ENCODE data around the gene FTO.

Gene FTO

GRCh38 chr16:53866520-53866919, 162.6 kb downstream of the FTO start:
- H3K9ac ChIP-seq (ENCODE audit: low read depth in 1 of 2, low read length in 2 of 2) = no peak overlapping the region
- H3K4me1 ChIP-seq (ENCODE audit: control insufficient read depth in 2 of 2, insufficient read depth in 2 of 2, low read length in 2 of 2) = no peaks in the 10 kb centered on the region
- peaks cover 2 to 4% of the 10 kb centered on the region in 2 donors for H3K36me3 ChIP-seq (ENCODE audit: control insufficient read depth in 2 of 2, insufficient read depth in 2 of 2, low read length in 2 of 2)
- H3K4me3 ChIP-seq (ENCODE audit: low read length in 2 of 2) = no peak overlapping the region
- no peaks in the 10 kb centered on the region for H3K27me3 ChIP-seq (ENCODE audit: control insufficient read depth in 2 of 2, insufficient read depth in 2 of 2, low read length in 2 of 2)
- no peaks in the 10 kb centered on the region for H3K9me3 ChIP-seq (ENCODE audit: control insufficient read depth in 2 of 2, low read length in 2 of 2)
- no peak overlapping the region for H3K27ac ChIP-seq (ENCODE audit: low read depth in 2 of 2, low read length in 2 of 2)

GRCh38 chr16:53870831-53871230, 166.9 kb downstream of the FTO start:
- H3K27ac ChIP-seq (ENCODE audit: low read depth in 2 of 2, low read length in 2 of 2) = no peak overlapping the region
- H3K4me3 ChIP-seq (ENCODE audit: low read length in 2 of 2) = no peak overlapping the region
- H3K9ac ChIP-seq (ENCODE audit: low read depth in 1 of 2, low read length in 2 of 2) = no peak overlapping the region
- H3K4me1 ChIP-seq (ENCODE audit: control insufficient read depth in 2 of 2, insufficient read depth in 2 of 2, low read length in 2 of 2) = no peaks in the 10 kb centered on the region
- H3K36me3 ChIP-seq (ENCODE audit: control insufficient read depth in 2 of 2, insufficient read depth in 2 of 2, low read length in 2 of 2) = peaks cover 2 to 4% of the 10 kb centered on the region in 2 donors
- H3K27me3 ChIP-seq (ENCODE audit: control insufficient read depth in 2 of 2, insufficient read depth in 2 of 2, low read length in 2 of 2) = no peaks in the 10 kb centered on the region
- no peaks in the 10 kb centered on the region for H3K9me3 ChIP-seq (ENCODE audit: control insufficient read depth in 2 of 2, low read length in 2 of 2)

- H3K36me3 ChIP-seq (ENCODE audit: control insufficient read depth in 2 of 2, insufficient read depth in 2 of 2, low read length in 2 of 2) = peaks cover 2 to 4% of the 10 kb centered on the region in 2 donors
- no peak overlapping the region for H3K27ac ChIP-seq (ENCODE audit: low read depth in 2 of 2, low read length in 2 of 2)
- no peaks in the 10 kb centered on the region for H3K4me1 ChIP-seq (ENCODE audit: control insufficient read depth in 2 of 2, insufficient read depth in 2 of 2, low read length in 2 of 2)
- H3K9me3 ChIP-seq (ENCODE audit: control insufficient read depth in 2 of 2, low read length in 2 of 2) = no peaks in the 10 kb centered on the region
- H3K27me3 ChIP-seq (ENCODE audit: control insufficient read depth in 2 of 2, insufficient read depth in 2 of 2, low read length in 2 of 2) = no peaks in the 10 kb centered on the region
- H3K9ac ChIP-seq (ENCODE audit: low read depth in 1 of 2, low read length in 2 of 2) = no peak overlapping the region
- no peak overlapping the region for H3K4me3 ChIP-seq (ENCODE audit: low read length in 2 of 2)
These were observed 168.6 kb downstream of the FTO start for GRCh38 chr16:53872248-53873221.

- Histone ChIP-seq H3K4me3 (ENCODE audit: low read length in 2 of 2) (no peak overlapping the region), H3K27me3 (ENCODE audit: control insufficient read depth in 2 of 2, insufficient read depth in 2 of 2, low read length in 2 of 2) (no peaks in the 10 kb centered on the region), H3K9ac (ENCODE audit: low read depth in 1 of 2, low read length in 2 of 2) (no peak overlapping the region), H3K4me1 (ENCODE audit: control insufficient read depth in 2 of 2, insufficient read depth in 2 of 2, low read length in 2 of 2) (no peaks in the 10 kb centered on the region), H3K36me3 (ENCODE audit: control insufficient read depth in 2 of 2, insufficient read depth in 2 of 2, low read length in 2 of 2) (peaks cover 8 to 9% of the 10 kb centered on the region in 2 donors), H3K9me3 (ENCODE audit: control insufficient read depth in 2 of 2, low read length in 2 of 2) (no peaks in the 10 kb centered on the region), H3K27ac (ENCODE audit: low read depth in 2 of 2, low read length in 2 of 2) (no peak overlapping the region)
These were observed 172.9 kb downstream of the FTO start for GRCh38 chr16:53876811-53877210.

- Histone ChIP-seq H3K9me3 (ENCODE audit: control insufficient read depth in 2 of 2, low read length in 2 of 2) (no peaks in the 10 kb centered on the region), H3K36me3 (ENCODE audit: control insufficient read depth in 2 of 2, insufficient read depth in 2 of 2, low read length in 2 of 2) (peaks cover 8 to 9% of the 10 kb centered on the region in 2 donors), H3K27ac (ENCODE audit: low read depth in 2 of 2, low read length in 2 of 2) (no peak overlapping the region), H3K9ac (ENCODE audit: low read depth in 1 of 2, low read length in 2 of 2) (no peak overlapping the region), H3K4me3 (ENCODE audit: low read length in 2 of 2) (no peak overlapping the region), H3K4me1 (ENCODE audit: control insufficient read depth in 2 of 2, insufficient read depth in 2 of 2, low read length in 2 of 2) (no peaks in the 10 kb centered on the region), H3K27me3 (ENCODE audit: control insufficient read depth in 2 of 2, insufficient read depth in 2 of 2, low read length in 2 of 2) (no peaks in the 10 kb centered on the region)
These were observed 174.3 kb downstream of the FTO start for GRCh38 chr16:53878216-53878615.

- no peak overlapping the region for H3K27ac ChIP-seq (ENCODE audit: low read depth in 2 of 2, low read length in 2 of 2)
- H3K9me3 ChIP-seq (ENCODE audit: control insufficient read depth in 2 of 2, low read length in 2 of 2) = no peaks in the 10 kb centered on the region
- H3K27me3 ChIP-seq (ENCODE audit: control insufficient read depth in 2 of 2, insufficient read depth in 2 of 2, low read length in 2 of 2) = no peaks in the 10 kb centered on the region
- H3K9ac ChIP-seq (ENCODE audit: low read depth in 1 of 2, low read length in 2 of 2) = no peak overlapping the region
- peaks cover 9 to 14% of the 10 kb centered on the region in 2 donors for H3K36me3 ChIP-seq (ENCODE audit: control insufficient read depth in 2 of 2, insufficient read depth in 2 of 2, low read length in 2 of 2)
- no peak overlapping the region for H3K4me3 ChIP-seq (ENCODE audit: low read length in 2 of 2)
- H3K4me1 ChIP-seq (ENCODE audit: control insufficient read depth in 2 of 2, insufficient read depth in 2 of 2, low read length in 2 of 2) = no peaks in the 10 kb centered on the region
These were observed 177.4 kb downstream of the FTO start for GRCh38 chr16:53881371-53881770.

DNA sequence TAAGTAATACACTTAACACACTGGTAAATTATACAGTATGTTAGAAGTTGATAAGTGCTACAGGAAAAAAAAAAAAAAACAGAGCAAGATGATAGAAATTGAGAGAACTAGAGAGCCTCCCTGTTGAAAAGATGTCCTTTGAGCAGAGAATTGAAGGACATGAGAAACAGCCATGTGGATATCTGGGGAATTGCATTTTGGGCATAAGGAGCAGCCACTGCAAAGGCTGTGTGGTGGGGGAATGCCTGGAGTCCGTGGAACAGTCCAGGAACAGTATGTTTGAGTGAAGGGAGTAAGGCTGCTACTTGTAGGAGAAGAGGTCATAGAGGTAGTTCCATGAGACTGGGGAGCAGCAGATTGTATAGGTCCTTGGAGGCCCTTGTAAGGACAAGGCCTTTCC, 178.4 kb downstream of the FTO start:
- Histone ChIP-seq H3K9me3 (ENCODE audit: control insufficient read depth in 2 of 2, low read length in 2 of 2) (no peaks in the 10 kb centered on the region), H3K4me3 (ENCODE audit: low read length in 2 of 2) (no peak overlapping the region), H3K27ac (ENCODE audit: low read depth in 2 of 2, low read length in 2 of 2) (no peak overlapping the region), H3K36me3 (ENCODE audit: control insufficient read depth in 2 of 2, insufficient read depth in 2 of 2, low read length in 2 of 2) (peaks cover 9 to 14% of the 10 kb centered on the region in 2 donors), H3K4me1 (ENCODE audit: control insufficient read depth in 2 of 2, insufficient read depth in 2 of 2, low read length in 2 of 2) (no peaks in the 10 kb centered on the region), H3K27me3 (ENCODE audit: control insufficient read depth in 2 of 2, insufficient read depth in 2 of 2, low read length in 2 of 2) (no peaks in the 10 kb centered on the region), H3K9ac (ENCODE audit: low read depth in 1 of 2, low read length in 2 of 2) (no peak overlapping the region)

DNA sequence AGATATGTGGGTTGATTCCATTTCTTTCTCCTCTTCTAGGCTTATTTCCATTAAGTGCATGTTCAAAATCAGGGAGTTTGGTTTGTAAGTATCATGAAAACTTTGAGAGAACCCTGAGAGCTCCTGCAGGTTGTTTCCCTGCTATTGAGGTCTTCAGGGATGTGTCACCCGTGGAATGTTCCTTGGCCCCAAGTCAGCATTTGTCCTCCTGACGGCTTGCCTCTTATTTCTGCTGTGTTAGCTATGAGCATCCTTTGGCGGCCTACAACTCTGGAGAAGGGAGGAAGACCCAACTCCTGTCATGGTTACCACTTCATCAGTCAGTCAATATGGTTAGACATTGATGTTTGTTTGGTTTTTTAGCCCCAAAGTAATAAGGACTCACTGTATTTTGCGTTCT, 180.8 kb downstream of the FTO start:
- Histone ChIP-seq H3K27ac (ENCODE audit: low read depth in 2 of 2, low read length in 2 of 2) (no peak overlapping the region), H3K4me3 (ENCODE audit: low read length in 2 of 2) (no peak overlapping the region), H3K27me3 (ENCODE audit: control insufficient read depth in 2 of 2, insufficient read depth in 2 of 2, low read length in 2 of 2) (no peaks in the 10 kb centered on the region), H3K4me1 (ENCODE audit: control insufficient read depth in 2 of 2, insufficient read depth in 2 of 2, low read length in 2 of 2) (no peaks in the 10 kb centered on the region), H3K9me3 (ENCODE audit: control insufficient read depth in 2 of 2, low read length in 2 of 2) (no peaks in the 10 kb centered on the region), H3K36me3 (ENCODE audit: control insufficient read depth in 2 of 2, insufficient read depth in 2 of 2, low read length in 2 of 2) (peaks cover 13 to 17% of the 10 kb centered on the region in 2 donors), H3K9ac (ENCODE audit: low read depth in 1 of 2, low read length in 2 of 2) (no peak overlapping the region)

DNA sequence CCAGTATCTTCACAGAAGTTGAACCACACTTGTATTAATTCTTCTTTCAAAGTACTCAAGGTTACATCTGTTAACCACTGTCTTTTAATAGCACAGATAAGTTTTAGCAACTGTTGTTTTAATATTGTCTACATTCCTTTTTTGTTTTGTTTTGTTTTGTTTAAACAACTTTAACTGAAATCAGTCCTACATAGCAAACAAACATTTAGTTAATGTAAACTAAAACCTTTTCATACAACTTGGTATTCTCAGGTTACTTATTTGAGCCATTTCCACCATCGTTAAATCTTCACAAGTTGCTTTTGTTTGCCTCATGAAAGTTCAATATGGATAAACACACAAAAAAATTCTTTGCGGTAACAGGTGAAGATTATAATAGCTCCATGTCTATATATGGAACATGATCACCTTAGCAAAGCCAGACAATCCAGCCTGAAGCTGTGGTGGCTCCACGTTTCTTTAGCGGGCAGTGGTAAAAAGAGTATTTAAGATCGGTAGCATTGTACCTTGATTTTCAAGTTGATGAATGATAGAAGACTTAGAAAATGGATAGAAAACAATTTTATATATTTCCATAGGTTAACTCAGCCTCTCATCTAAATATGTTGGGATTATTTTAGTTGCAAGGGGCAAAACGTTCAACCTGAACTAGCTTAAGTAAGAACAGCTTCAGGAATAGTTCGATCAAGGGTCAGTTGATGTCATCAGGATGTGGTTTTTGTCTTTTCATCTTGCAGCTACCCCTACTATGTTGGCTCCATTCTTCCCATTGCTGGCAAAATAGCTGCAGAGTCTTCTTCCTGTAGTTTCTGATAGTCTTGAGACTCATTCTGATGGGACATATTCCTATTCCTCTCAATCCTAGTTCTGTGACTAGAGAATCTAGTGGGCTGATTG, 182.8 kb downstream of the FTO start:
- H3K9me3 ChIP-seq (ENCODE audit: control insufficient read depth in 2 of 2, low read length in 2 of 2) = no peaks in the 10 kb centered on the region
- H3K9ac ChIP-seq (ENCODE audit: low read depth in 1 of 2, low read length in 2 of 2) = no peak overlapping the region
- no peaks in the 10 kb centered on the region for H3K27me3 ChIP-seq (ENCODE audit: control insufficient read depth in 2 of 2, insufficient read depth in 2 of 2, low read length in 2 of 2)
- H3K36me3 ChIP-seq (ENCODE audit: control insufficient read depth in 2 of 2, insufficient read depth in 2 of 2, low read length in 2 of 2) = peaks cover 3 to 9% of the 10 kb centered on the region in 2 donors
- H3K27ac ChIP-seq (ENCODE audit: low read depth in 2 of 2, low read length in 2 of 2) = no peak overlapping the region
- no peak overlapping the region for H3K4me3 ChIP-seq (ENCODE audit: low read length in 2 of 2)
- H3K4me1 ChIP-seq (ENCODE audit: control insufficient read depth in 2 of 2, insufficient read depth in 2 of 2, low read length in 2 of 2) = no peaks in the 10 kb centered on the region

GRCh38 chr16:53888222-53888621, 184.3 kb downstream of the FTO start:
- Histone ChIP-seq H3K9me3 (ENCODE audit: control insufficient read depth in 2 of 2, low read length in 2 of 2) (no peaks in the 10 kb centered on the region), H3K36me3 (ENCODE audit: control insufficient read depth in 2 of 2, insufficient read depth in 2 of 2, low read length in 2 of 2) (peaks cover 3 to 9% of the 10 kb centered on the region in 2 donors), H3K9ac (ENCODE audit: low read depth in 1 of 2, low read length in 2 of 2) (no peak overlapping the region), H3K4me1 (ENCODE audit: control insufficient read depth in 2 of 2, insufficient read depth in 2 of 2, low read length in 2 of 2) (no peaks in the 10 kb centered on the region), H3K4me3 (ENCODE audit: low read length in 2 of 2) (no peak overlapping the region), H3K27ac (ENCODE audit: low read depth in 2 of 2, low read length in 2 of 2) (no peak overlapping the region), H3K27me3 (ENCODE audit: control insufficient read depth in 2 of 2, insufficient read depth in 2 of 2, low read length in 2 of 2) (no peaks in the 10 kb centered on the region)
